SJCRH30 (cell line): ENCODE results near the gene KARS1. TPM values are rescaled to one million over a fixed set of nuclear protein-coding genes. Genes with fewer than 3 reads are reported as not detected.

ENCODE experiments used
- DNase-seq, 2 experiments: peaks; one replicate each; pipeline ENCODE4 v3.0.0-alpha.2; 2015 to 2020
- H3K27ac ChIP-seq: fragments of 250-450 bp; sonication (Bioruptor Pico); 2 replicates; pipeline ENCODE4 v1.5.1; 2020; ENCODE audit warnings: mild to moderate bottlenecking, moderate library complexity
- H3K27me3 ChIP-seq: fragments of 250-450 bp; sonication (Bioruptor Pico); 2 replicates; pipeline ENCODE4 v1.5.1; 2020; ENCODE audit warnings: mild to moderate bottlenecking, moderate library complexity
- H3K36me3 ChIP-seq: fragments of 250-450 bp; sonication (Bioruptor Pico); 2 replicates; pipeline ENCODE4 v1.5.1; 2020; ENCODE audit warnings: mild to moderate bottlenecking, moderate library complexity
- H3K4me1 ChIP-seq: fragments of 250-450 bp; sonication (Bioruptor Pico); 2 replicates; pipeline ENCODE4 v1.5.1; 2020; ENCODE audit warnings: mild to moderate bottlenecking, moderate library complexity
- H3K4me3 ChIP-seq: fragments of 250-450 bp; sonication (Bioruptor Pico); 2 replicates; pipeline ENCODE4 v1.5.1; 2020; ENCODE audit warnings: mild to moderate bottlenecking, moderate library complexity
- H3K9me3 ChIP-seq: fragments of 250-450 bp; sonication (Bioruptor Pico); replicated peaks from 2 replicates; pipeline ENCODE4 v1.5.1; 2020; ENCODE audit warnings: mild to moderate bottlenecking, moderate library complexity
- total RNA-seq: library from RNA; depleted of rRNA; stranded (reverse); fragments of >200 nt; shearing (Covaris generic); gene quantifications from 2 replicates; pipeline ENCODE4 v1.2.3, GENCODE V29; 2014; rRNA removed

Gene KARS1
- total RNA-seq, 1 experiment from 2014 or later: 151 TPM

GRCh38 chr16:75578725-75579124 lies 68.7 kb downstream of the KARS1 start:
- Histone ChIP-seq H3K4me1 (no peaks in the 10 kb centered on the region), H3K36me3 (peaks cover 3% of the 10 kb centered on the region), H3K4me3 (no peak overlapping the region), H3K27ac (no peak overlapping the region), H3K27me3 (no peaks in the 10 kb centered on the region), H3K9me3 (no peaks in the 10 kb centered on the region)
- no peak for DNase-seq

- Histone ChIP-seq H3K27me3 (no peaks in the 10 kb centered on the region), H3K4me1 (no peaks in the 10 kb centered on the region), H3K4me3 (no peak overlapping the region), H3K27ac (no peak overlapping the region), H3K36me3 (peaks cover 3% of the 10 kb centered on the region), H3K9me3 (no peaks in the 10 kb centered on the region)
- DNase-seq: no peak
These were observed 69.3 kb downstream of the KARS1 start for GRCh38 chr16:75578212-75578611.

Other genes with a start within 250 kb of the KARS1 start
- gene CFDP1, start 214.2 kb downstream of the KARS1 start, total RNA-seq: 42.0 and 50.3 TPM in 2 replicates
- 21.6 and 22.0 TPM in 2 replicates for gene TMEM170A, start 183.0 kb downstream of the KARS1 start, total RNA-seq
- gene CHST6, start 152.2 kb downstream of the KARS1 start, total RNA-seq: not detected in 2 replicates
- gene CHST5, start 111.6 kb downstream of the KARS1 start, total RNA-seq: not detected in 2 replicates
- 2.6 and 5.1 TPM in 2 replicates for gene TMEM231, start 91.4 kb downstream of the KARS1 start, total RNA-seq
- 29.1 and 34.4 TPM in 2 replicates for gene GABARAPL2, start 81.3 kb downstream of the KARS1 start, total RNA-seq
- 44.6 and 49.9 TPM in 2 replicates for gene ADAT1, start 24.4 kb downstream of the KARS1 start, total RNA-seq
- 25.4 and 26.1 TPM in 2 replicates for gene TERF2IP, start 108 bp upstream of the KARS1 start, total RNA-seq
- not detected in 2 replicates for gene CPHXL2, start 29.3 kb upstream of the KARS1 start, total RNA-seq
- gene DUXB, start 53.8 kb upstream of the KARS1 start, total RNA-seq: not detected in 2 replicates
- gene CPHXL, start 78.8 kb upstream of the KARS1 start, total RNA-seq: not detected in 2 replicates